Activated CD4-positive, alpha-beta T cell treated with anti-CD3 and anti-CD28 coated beads, Interleukin-2, amount 10 ng/mL, durations not matched to agents 24 days and 14 days (primary cell): ENCODE measurements around the gene PRDM16. TPM values are rescaled to one million over a fixed set of nuclear protein-coding genes. Genes with fewer than 3 reads are reported as not detected.

Experiments used
- DNase-seq: peaks from one replicate; pipeline ENCODE4 v3.0.0; 2022
- H3K27ac Mint-ChIP-seq: one replicate; pipeline ENCODE4 v1.8.0; 2022; ENCODE audit warnings: mild to moderate bottlenecking, mixed read lengths
- H3K27me3 Mint-ChIP-seq: one replicate; pipeline ENCODE4 v1.8.0; 2022; ENCODE audit warnings: mixed read lengths
- H3K36me3 Mint-ChIP-seq: one replicate; pipeline ENCODE4 v1.8.0; 2022; ENCODE audit warnings: low read depth, mild to moderate bottlenecking, mixed read lengths
- H3K4me1 Mint-ChIP-seq: one replicate; pipeline ENCODE4 v1.8.0; 2021; ENCODE audit warnings: mixed read lengths
- H3K4me3 Mint-ChIP-seq: one replicate; pipeline ENCODE4 v1.8.0; 2022; ENCODE audit warnings: mild to moderate bottlenecking, moderate library complexity, mixed read lengths
- H3K9me3 Mint-ChIP-seq: one replicate; pipeline ENCODE4 v1.8.0; 2021; ENCODE audit warnings: mixed read lengths
- intact Hi-C: fragments of 100-400 bp; cut with micrococcal nuclease; formaldehyde crosslinking; loops from one replicate; pipeline ENCODE4 v1.15.1; 2023
- total RNA-seq: library from RNA; stranded (reverse); gene quantifications from 2 replicates; pipeline ENCODE4 v1.2.3, GENCODE V29; 2022

PRDM16 gene
- total RNA-seq, 1 donor from 2014 or later = not detected

GRCh38 chr1:3368711-3369445 is 299.9 kb downstream of the PRDM16 start:
- Mint-ChIP-seq H3K9me3 (peaks cover 8% of the 10 kb centered on the region), H3K27ac (no peak overlapping the region), H3K36me3 (no peaks in the 10 kb centered on the region), H3K4me1 (peaks cover 5% of the 10 kb centered on the region), H3K27me3 (no peaks in the 10 kb centered on the region), H3K4me3 (no peak overlapping the region)
- intact Hi-C loops = no loop called here
- no peak for DNase-seq

GRCh38 chr1:3369446-3370076 is 300.6 kb downstream of the PRDM16 start:
- no peak overlapping the region for H3K27ac Mint-ChIP-seq

GRCh38 chr1:3370856-3371703 is 302.1 kb downstream of the PRDM16 start:
- H3K36me3 Mint-ChIP-seq = no peaks in the 10 kb centered on the region
- no peaks in the 10 kb centered on the region for H3K27me3 Mint-ChIP-seq
- peaks cover 8% of the 10 kb centered on the region for H3K9me3 Mint-ChIP-seq
- intact Hi-C loops = no loop called here
- peaks cover 5% of the 10 kb centered on the region for H3K4me1 Mint-ChIP-seq
- H3K27ac Mint-ChIP-seq = no peak overlapping the region
- no peak for DNase-seq
- H3K4me3 Mint-ChIP-seq = no peak overlapping the region

More at GRCh38 chr1:3369446-3370076, 300.6 kb downstream of the PRDM16 start:
- Mint-ChIP-seq H3K36me3 (no peaks in the 10 kb centered on the region), H3K27me3 (no peaks in the 10 kb centered on the region), H3K9me3 (peaks cover 8% of the 10 kb centered on the region), H3K4me3 (no peak overlapping the region), H3K4me1 (peaks cover 5% of the 10 kb centered on the region)
- DNase-seq = no peak
- intact Hi-C loops = no loop called here

GRCh38 chr1:3372317-3372716 is 303.3 kb downstream of the PRDM16 start:
- peak; percentile 70 for DNase-seq
- Mint-ChIP-seq H3K9me3 (peaks cover 8% of the 10 kb centered on the region), H3K27ac (no peak overlapping the region), H3K27me3 (no peaks in the 10 kb centered on the region), H3K36me3 (no peaks in the 10 kb centered on the region), H3K4me1 (peaks cover 5% of the 10 kb centered on the region), H3K4me3 (no peak overlapping the region)
- intact Hi-C loops = no loop called here

- no peaks in the 10 kb centered on the region for H3K36me3 Mint-ChIP-seq
- no peaks in the 10 kb centered on the region for H3K27me3 Mint-ChIP-seq
- H3K4me3 Mint-ChIP-seq = no peak overlapping the region
- no peak overlapping the region for H3K27ac Mint-ChIP-seq
- H3K9me3 Mint-ChIP-seq = peaks cover 8% of the 10 kb centered on the region
- H3K4me1 Mint-ChIP-seq = peaks cover 5% of the 10 kb centered on the region
- DNase-seq = no peak
- intact Hi-C loops = no loop called here
Observed at GRCh38 chr1:3373175-3373574, 304.2 kb downstream of the PRDM16 start.

- Mint-ChIP-seq H3K27ac (no peak overlapping the region), H3K4me3 (no peak overlapping the region), H3K27me3 (no peaks in the 10 kb centered on the region), H3K9me3 (peaks cover 8% of the 10 kb centered on the region), H3K36me3 (no peaks in the 10 kb centered on the region), H3K4me1 (peaks cover 5% of the 10 kb centered on the region)
- intact Hi-C loops = no loop called here
- DNase-seq = no peak
Observed at GRCh38 chr1:3373700-3374405, 304.9 kb downstream of the PRDM16 start.

- DNase-seq = no peak
Observed at GRCh38 chr1:3375245-3375644, 306.2 kb downstream of the PRDM16 start.

GRCh38 chr1:3377166-3377565 is 308.2 kb downstream of the PRDM16 start:
- no peaks in the 10 kb centered on the region for H3K36me3 Mint-ChIP-seq
- no peaks in the 10 kb centered on the region for H3K27me3 Mint-ChIP-seq
- intact Hi-C loops = no loop called here
- no peak for DNase-seq
- no peak overlapping the region for H3K4me3 Mint-ChIP-seq
- no peak overlapping the region for H3K27ac Mint-ChIP-seq
- H3K9me3 Mint-ChIP-seq = no peaks in the 10 kb centered on the region
- peaks cover 5% of the 10 kb centered on the region for H3K4me1 Mint-ChIP-seq

More at GRCh38 chr1:3375245-3375644, 306.2 kb downstream of the PRDM16 start:
- Mint-ChIP-seq H3K4me1 (peaks cover 5% of the 10 kb centered on the region), H3K36me3 (no peaks in the 10 kb centered on the region), H3K9me3 (peaks cover 8% of the 10 kb centered on the region), H3K27me3 (no peaks in the 10 kb centered on the region), H3K4me3 (no peak overlapping the region), H3K27ac (no peak overlapping the region)
- intact Hi-C loops = no loop called here

- no peaks in the 10 kb centered on the region for H3K27me3 Mint-ChIP-seq
- no peaks in the 10 kb centered on the region for H3K9me3 Mint-ChIP-seq
- DNase-seq = no peak
- no peaks in the 10 kb centered on the region for H3K4me1 Mint-ChIP-seq
- H3K4me3 Mint-ChIP-seq = no peak overlapping the region
- H3K36me3 Mint-ChIP-seq = no peaks in the 10 kb centered on the region
- H3K27ac Mint-ChIP-seq = no peak overlapping the region
- intact Hi-C loops = no loop called here
Observed at GRCh38 chr1:3377604-3378279, 308.7 kb downstream of the PRDM16 start.

GRCh38 chr1:3378411-3379208 is 309.6 kb downstream of the PRDM16 start:
- Mint-ChIP-seq H3K4me3 (no peak overlapping the region), H3K9me3 (no peaks in the 10 kb centered on the region), H3K36me3 (no peaks in the 10 kb centered on the region), H3K4me1 (no peaks in the 10 kb centered on the region), H3K27me3 (no peaks in the 10 kb centered on the region), H3K27ac (no peak overlapping the region)
- no peak for DNase-seq
- intact Hi-C loops = no loop called here

- H3K27me3 Mint-ChIP-seq = no peaks in the 10 kb centered on the region
- no peak overlapping the region for H3K27ac Mint-ChIP-seq
- H3K9me3 Mint-ChIP-seq = no peaks in the 10 kb centered on the region
- DNase-seq = no peak
- H3K4me1 Mint-ChIP-seq = no peaks in the 10 kb centered on the region
- H3K36me3 Mint-ChIP-seq = no peaks in the 10 kb centered on the region
- no peak overlapping the region for H3K4me3 Mint-ChIP-seq
- intact Hi-C loops = no loop called here
Observed at GRCh38 chr1:3379934-3380333, 310.9 kb downstream of the PRDM16 start.

- Mint-ChIP-seq H3K36me3 (no peaks in the 10 kb centered on the region), H3K27ac (no peak overlapping the region), H3K4me3 (no peak overlapping the region), H3K4me1 (no peaks in the 10 kb centered on the region), H3K27me3 (no peaks in the 10 kb centered on the region), H3K9me3 (no peaks in the 10 kb centered on the region)
- intact Hi-C loops = no loop called here
- DNase-seq = no peak
Observed at GRCh38 chr1:3380469-3380868, 311.5 kb downstream of the PRDM16 start.
